Duodenal mucosa (tissue), 2 donors: ENCODE results near the gene ADAMTS10.
"Not testable (repeated sequence)": the region's sequence is repeated elsewhere in the genome, so short reads cannot be mapped to it uniquely, and the experiment has no call there.

Experiments
- H3K27ac ChIP-seq: one replicate; pipeline ENCODE4 v1.7.0; 2013; ENCODE audit warnings: low read depth, low read length
- H3K27me3 ChIP-seq, 2 donors: one replicate each; pipeline ENCODE4 v1.7.0; 2013; ENCODE audit warnings: low read length in 2 of 2, control low read depth in 1 of 2; ENCODE audit not compliant: insufficient read depth in 2 of 2, control insufficient read depth in 1 of 2
- H3K36me3 ChIP-seq, 2 donors: one replicate each; pipeline ENCODE4 v1.7.0; 2013; ENCODE audit warnings: low read length in 2 of 2, control low read depth in 1 of 2; ENCODE audit not compliant: insufficient read depth in 2 of 2, control insufficient read depth in 1 of 2
- H3K4me1 ChIP-seq, 2 donors: one replicate each; pipeline ENCODE4 v1.7.0; 2013; ENCODE audit warnings: low read length in 2 of 2, control low read depth in 1 of 2; ENCODE audit not compliant: insufficient read depth in 2 of 2, control insufficient read depth in 1 of 2
- H3K4me3 ChIP-seq, 2 donors: one replicate each; pipeline ENCODE4 v1.7.0; 2013; ENCODE audit warnings: low read length in 2 of 2, low read depth in 1 of 2
- H3K9ac ChIP-seq, 2 donors: one replicate each; pipeline ENCODE4 v1.7.0; 2013; ENCODE audit warnings: low read length in 2 of 2, low read depth in 1 of 2
- H3K9me3 ChIP-seq, 2 donors: one replicate each; pipeline ENCODE4 v1.7.0; 2013; ENCODE audit warnings: low read length in 2 of 2, control low read depth in 1 of 2; ENCODE audit not compliant: control insufficient read depth in 1 of 2

The ADAMTS10 gene

GRCh38 chr19:8641221-8641907, 30.8 kb upstream of the ADAMTS10 start:
- no peak overlapping the region for H3K27ac ChIP-seq
- peaks cover 4 to 6% of the 10 kb centered on the region in 2 donors for H3K9me3 ChIP-seq
- no peak overlapping the region for H3K9ac ChIP-seq
- no peaks in the 10 kb centered on the region for H3K36me3 ChIP-seq
- no peak overlapping the region for H3K4me3 ChIP-seq
- peaks cover 13 to 16% of the 10 kb centered on the region in 2 donors for H3K4me1 ChIP-seq
- no peaks in the 10 kb centered on the region for H3K27me3 ChIP-seq

DNA sequence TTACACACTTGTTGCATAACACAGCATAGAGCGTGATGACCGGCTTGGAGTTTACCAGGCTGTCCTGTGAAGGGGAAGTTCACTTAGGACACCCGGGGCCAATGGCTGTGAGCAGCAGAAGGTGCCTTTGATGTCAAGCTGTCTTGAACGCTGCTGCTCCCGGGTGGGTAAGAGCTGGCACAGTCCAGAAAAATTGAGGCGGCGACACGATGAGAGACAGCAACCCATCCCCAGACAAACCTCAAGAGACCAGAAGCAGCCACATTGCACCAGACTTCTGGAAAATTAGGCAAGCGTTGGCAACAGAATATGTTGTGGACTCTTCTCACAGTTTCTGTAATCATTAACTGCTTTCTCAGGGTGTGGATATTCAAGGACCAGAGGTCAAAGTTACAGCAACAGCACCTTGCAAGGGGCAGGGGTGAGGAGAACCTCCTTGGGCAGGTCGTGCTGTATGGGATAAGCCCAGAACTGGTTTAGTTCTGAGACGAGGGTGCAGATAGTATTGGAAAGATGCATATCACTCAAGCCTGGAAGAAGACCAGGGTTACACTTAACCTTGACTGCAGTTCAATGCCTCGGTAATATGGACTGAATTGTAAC, 30.0 kb upstream of the ADAMTS10 start:
- Histone ChIP-seq H3K4me3 (peak overlapping the region; percentile 12 to 20), H3K27me3 (no peaks in the 10 kb centered on the region), H3K27ac (no peak overlapping the region), H3K36me3 (no peaks in the 10 kb centered on the region), H3K4me1 (peaks cover 13 to 16% of the 10 kb centered on the region in 2 donors), H3K9ac (no peak overlapping the region), H3K9me3 (peaks cover 4 to 6% of the 10 kb centered on the region in 2 donors)

GRCh38 chr19:8639821-8640401, 29.4 kb upstream of the ADAMTS10 start:
- Histone ChIP-seq H3K4me3 (peak overlapping the region; percentile 20 to 21), H3K4me1 (peaks cover 13 to 16% of the 10 kb centered on the region in 2 donors), H3K9me3 (peaks cover 4 to 6% of the 10 kb centered on the region in 2 donors), H3K9ac (no peak overlapping the region), H3K27me3 (no peaks in the 10 kb centered on the region), H3K36me3 (no peaks in the 10 kb centered on the region), H3K27ac (no peak overlapping the region)

DNA sequence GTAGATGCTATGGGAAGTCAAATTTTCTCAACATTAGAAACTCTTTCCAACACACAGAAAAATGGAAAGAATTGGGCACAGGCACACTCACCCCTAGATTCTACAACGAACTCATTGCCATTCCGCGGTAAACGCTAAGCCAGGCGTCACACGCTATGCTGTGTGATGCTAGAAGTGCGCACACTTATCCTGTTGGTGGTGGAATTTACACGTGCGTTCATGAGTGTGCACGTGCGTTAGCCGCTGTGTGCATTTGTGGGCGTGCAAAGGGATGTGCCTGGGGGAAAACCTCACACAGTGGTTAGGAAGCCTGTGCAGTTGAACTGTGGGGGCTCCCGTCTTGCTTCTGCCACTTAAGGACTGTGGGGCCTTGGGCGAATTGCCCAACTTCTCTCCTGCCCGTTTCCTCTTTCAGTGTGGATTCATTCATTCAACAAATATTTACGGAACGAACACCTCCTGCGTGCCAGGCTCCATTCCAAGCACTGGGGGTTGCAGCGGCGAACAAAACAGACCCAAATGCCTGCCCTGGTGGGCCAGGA, 27.6 kb upstream of the ADAMTS10 start:
- Histone ChIP-seq H3K4me1 (peaks cover 13 to 16% of the 10 kb centered on the region in 2 donors), H3K9ac (no peak overlapping the region), H3K9me3 (peaks cover 4 to 6% of the 10 kb centered on the region in 2 donors), H3K27ac (no peak overlapping the region), H3K36me3 (no peaks in the 10 kb centered on the region), H3K27me3 (no peaks in the 10 kb centered on the region), H3K4me3 (no peak overlapping the region)

DNA sequence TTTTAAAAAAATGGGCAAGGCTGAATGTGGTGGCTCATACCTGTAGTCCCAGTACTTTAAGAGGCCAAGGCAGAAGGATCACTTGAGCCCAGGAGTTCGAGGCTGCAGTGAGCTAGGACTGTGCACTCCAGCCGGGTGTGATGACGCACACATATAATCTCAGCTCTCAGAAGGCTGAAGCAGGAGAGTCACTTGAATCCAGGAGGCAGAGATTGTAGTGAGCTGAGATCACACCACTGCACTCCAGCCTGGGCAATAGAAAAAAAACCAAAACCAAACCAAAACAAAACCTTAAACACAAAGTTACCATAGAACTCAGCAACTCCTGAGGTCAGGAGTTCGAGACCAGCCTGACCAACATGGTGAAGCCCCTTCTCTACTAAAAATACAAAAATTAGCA, 26.6 kb upstream of the ADAMTS10 start:
- not testable (repeated sequence) for H3K9me3 ChIP-seq, H3K9ac ChIP-seq, H3K4me3 ChIP-seq, H3K27ac ChIP-seq, H3K27me3 ChIP-seq, H3K36me3 ChIP-seq
- peaks cover 13 to 16% of the 10 kb centered on the region in 2 donors for H3K4me1 ChIP-seq

GRCh38 chr19:8635422-8635821, 24.9 kb upstream of the ADAMTS10 start:
- Histone ChIP-seq H3K4me1 (peaks cover 10 to 13% of the 10 kb centered on the region in 2 donors), H3K36me3 (no peaks in the 10 kb centered on the region), H3K4me3 (no peak overlapping the region), H3K27me3 (no peaks in the 10 kb centered on the region), H3K9me3 (no peaks in the 10 kb centered on the region), H3K9ac (no peak overlapping the region), H3K27ac (no peak overlapping the region)

DNA sequence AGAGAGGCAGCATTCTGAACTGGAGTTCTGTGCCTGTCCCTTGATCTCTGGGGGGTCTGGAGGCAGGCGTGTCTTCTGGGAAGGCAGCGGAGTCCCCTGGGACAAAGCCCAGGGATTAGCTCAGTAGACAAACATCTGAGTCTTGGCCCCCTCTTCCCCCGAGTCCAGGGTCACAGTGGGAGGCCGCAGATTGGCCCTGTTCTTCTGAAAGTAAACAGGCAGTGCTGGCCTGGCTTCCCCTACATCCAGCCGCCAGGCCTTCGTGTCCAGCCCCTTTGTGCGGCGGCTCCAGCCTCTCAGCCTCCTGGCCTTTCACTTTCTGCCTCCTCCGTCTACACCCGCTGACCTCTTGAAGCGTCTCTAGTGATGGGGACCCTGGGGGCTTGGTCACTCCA, 20.9 kb upstream of the ADAMTS10 start:
- H3K27ac ChIP-seq: no peak overlapping the region

DNA sequence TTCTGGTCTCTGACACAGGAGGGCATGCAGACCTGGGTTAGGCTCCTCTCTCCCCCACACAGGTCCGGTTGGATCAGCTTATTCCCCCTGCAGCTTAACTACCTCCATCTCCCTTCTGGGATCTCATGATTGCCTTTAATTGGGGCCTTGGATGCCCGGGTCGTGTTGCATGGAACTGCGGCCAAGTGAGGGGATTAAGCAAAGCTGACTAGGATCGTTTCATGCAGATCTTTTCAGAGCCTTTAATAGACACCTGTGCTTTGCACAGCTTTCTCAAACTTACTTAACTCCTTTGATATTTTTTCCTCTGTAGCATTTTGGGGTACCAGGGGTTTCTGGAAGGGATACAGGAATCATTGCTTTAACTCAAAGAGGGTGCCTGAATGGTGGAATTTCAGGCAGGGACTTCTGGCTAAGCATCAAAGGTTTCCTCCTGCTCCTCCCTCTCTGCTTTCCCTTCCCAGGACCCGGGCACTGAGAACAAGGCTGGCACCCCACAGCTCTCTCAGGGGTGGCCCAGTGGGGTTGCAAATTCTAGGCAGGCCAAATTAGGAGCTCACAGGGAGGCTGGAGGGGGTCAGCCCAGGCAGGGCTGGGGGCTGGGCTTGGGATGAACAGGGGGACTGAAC, 20.4 kb upstream of the ADAMTS10 start:
- no peaks in the 10 kb centered on the region for H3K27me3 ChIP-seq
- H3K9ac ChIP-seq: no peak overlapping the region
- no peaks in the 10 kb centered on the region for H3K36me3 ChIP-seq
- no peaks in the 10 kb centered on the region for H3K4me1 ChIP-seq
- H3K9me3 ChIP-seq: no peaks in the 10 kb centered on the region
- H3K4me3 ChIP-seq: no peak overlapping the region
- peak overlapping the region; percentile 58 for H3K27ac ChIP-seq

More for the DNA sequence above, 20.9 kb upstream of the ADAMTS10 start:
- no peak overlapping the region for H3K4me3 ChIP-seq
- H3K27me3 ChIP-seq: no peaks in the 10 kb centered on the region
- no peaks in the 10 kb centered on the region for H3K36me3 ChIP-seq
- H3K4me1 ChIP-seq: no peaks in the 10 kb centered on the region
- no peak overlapping the region for H3K9ac ChIP-seq
- no peaks in the 10 kb centered on the region for H3K9me3 ChIP-seq

DNA sequence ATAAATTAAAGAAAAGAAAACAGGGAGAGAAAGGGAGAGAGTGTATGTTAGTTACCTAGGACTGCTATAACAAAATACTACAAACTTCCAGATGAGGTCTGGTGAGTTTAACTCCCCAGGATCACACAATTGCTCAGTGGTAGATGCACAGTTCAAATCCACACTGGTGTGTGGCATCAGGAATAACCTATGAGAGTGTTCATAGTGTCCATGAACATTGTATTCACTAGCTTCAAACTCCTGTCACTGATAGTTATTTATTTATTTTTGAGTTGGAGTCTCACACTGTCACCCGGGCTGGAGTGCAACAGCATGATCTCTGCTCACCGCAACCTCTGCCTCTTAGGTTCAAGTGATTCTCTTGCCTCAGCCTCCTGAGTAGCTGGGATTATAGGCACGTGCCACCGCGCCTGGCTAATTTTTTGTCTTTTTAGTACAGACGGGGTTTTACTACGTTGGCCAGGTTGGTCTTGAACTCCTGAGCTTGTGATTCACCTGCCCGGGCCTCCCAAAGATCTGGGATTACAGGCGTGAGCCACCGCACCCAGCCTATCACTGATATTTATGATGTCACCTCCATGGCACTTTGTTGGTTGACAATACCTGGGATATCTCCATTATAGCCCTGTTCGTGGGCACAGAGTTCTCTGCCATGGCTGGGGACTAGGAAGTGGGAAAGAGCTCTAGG, 19.6 kb upstream of the ADAMTS10 start, which contains the start of gene NFILZ:
NFILZ (plus strand) TSS at position 638 of the 688 bp plus-strand sequence. CDS start 46,133 bp downstream, outside the sequence.
- no peaks in the 10 kb centered on the region for H3K9me3 ChIP-seq
- peak within 1 kb of the TSS; percentile 58 for H3K27ac ChIP-seq
- H3K9ac ChIP-seq: no peak within 1 kb of the TSS
- H3K4me3 ChIP-seq: no peak within 1 kb of the TSS
- no peaks in the 10 kb centered on the region for H3K27me3 ChIP-seq
- no peaks in the 10 kb centered on the region for H3K36me3 ChIP-seq
- H3K4me1 ChIP-seq: no peaks in the 10 kb centered on the region
